IPS-15b (cell line): ENCODE data around the gene UBL7.

Experiments used
- H3K27me3 ChIP-seq: one replicate; pipeline ENCODE4 v1.6.1; 2013; ENCODE audit warnings: low read length; ENCODE audit not compliant: control insufficient read depth, insufficient read depth
- H3K36me3 ChIP-seq: one replicate; pipeline ENCODE4 v1.6.1; 2013; ENCODE audit warnings: low read length; ENCODE audit not compliant: control insufficient read depth, insufficient read depth
- H3K4me1 ChIP-seq: one replicate; pipeline ENCODE4 v1.6.1; 2013; ENCODE audit warnings: mild to moderate bottlenecking, low read length; ENCODE audit not compliant: control insufficient read depth, insufficient read depth
- H3K4me3 ChIP-seq: one replicate; pipeline ENCODE4 v1.5.1; 2013; ENCODE audit warnings: low read depth, low read length
- H3K9ac ChIP-seq: one replicate; pipeline ENCODE4 v1.6.1; 2013; ENCODE audit warnings: low read depth, mild to moderate bottlenecking, low read length
- H3K9me3 ChIP-seq: one replicate; pipeline ENCODE4 v1.6.1; 2013; ENCODE audit warnings: mild to moderate bottlenecking, low read length; ENCODE audit not compliant: control insufficient read depth, insufficient read depth

Gene UBL7

GRCh38 chr15:74445816-74446763 lies 14.9 kb downstream of the UBL7 start:
- H3K9me3 ChIP-seq: no peaks in the 10 kb centered on the region
- peaks cover 19% of the 10 kb centered on the region for H3K36me3 ChIP-seq
- no peaks in the 10 kb centered on the region for H3K27me3 ChIP-seq
- H3K4me3 ChIP-seq: no peak overlapping the region
- H3K9ac ChIP-seq: no peak overlapping the region
- no peaks in the 10 kb centered on the region for H3K4me1 ChIP-seq

DNA sequence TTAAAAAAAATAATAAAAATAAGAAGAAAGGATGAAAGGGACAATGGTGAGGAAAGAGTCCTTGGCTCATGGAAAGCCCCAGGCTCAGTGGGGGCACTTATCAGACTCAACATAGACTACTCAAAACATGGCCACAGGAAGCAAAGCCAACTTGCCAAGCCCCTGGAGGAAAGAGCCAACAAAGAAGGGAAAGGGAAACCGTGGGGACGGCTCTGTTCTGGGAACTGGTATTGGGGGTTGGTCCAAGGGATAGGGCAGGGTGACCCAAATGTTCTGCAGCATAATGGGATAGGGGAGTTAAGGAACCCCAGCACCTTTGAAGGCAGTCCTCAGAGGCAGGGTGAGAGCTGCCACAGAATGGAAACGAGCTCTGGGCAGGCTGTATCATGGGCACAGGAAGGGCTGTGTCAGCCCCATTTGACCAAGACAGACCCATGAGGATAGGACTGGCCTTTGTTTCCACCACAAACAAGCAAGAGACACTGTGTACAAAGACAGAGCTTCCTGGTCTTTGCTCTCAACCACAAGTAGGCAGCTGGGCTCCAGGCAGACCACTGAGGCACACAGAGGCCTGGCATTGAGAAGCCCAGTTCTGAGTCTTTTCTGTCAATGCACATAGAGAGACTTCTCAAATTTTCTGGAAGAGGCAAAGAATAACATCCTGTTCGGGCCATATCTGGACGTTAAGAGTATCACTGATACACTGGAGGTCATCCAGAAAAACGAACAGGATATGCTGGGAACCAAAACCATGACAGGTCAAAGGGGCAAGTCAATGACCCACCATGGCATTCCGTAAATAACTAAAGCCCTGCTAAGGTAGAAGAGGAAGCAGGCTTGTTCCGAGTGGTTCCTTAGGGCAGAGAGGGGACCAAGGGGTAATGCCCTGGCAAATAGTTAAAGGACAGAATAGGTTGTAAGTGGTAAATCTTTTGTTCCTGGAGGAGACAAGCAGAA lies 16.6 kb downstream of the UBL7 start:
- H3K9me3 ChIP-seq: no peaks in the 10 kb centered on the region
- peaks cover 12% of the 10 kb centered on the region for H3K36me3 ChIP-seq
- H3K4me3 ChIP-seq: no peak overlapping the region
- H3K27me3 ChIP-seq: no peaks in the 10 kb centered on the region
- no peaks in the 10 kb centered on the region for H3K4me1 ChIP-seq
- H3K9ac ChIP-seq: no peak overlapping the region

GRCh38 chr15:74443100-74443909 lies 17.7 kb downstream of the UBL7 start:
- Histone ChIP-seq H3K9ac (no peak overlapping the region), H3K9me3 (no peaks in the 10 kb centered on the region), H3K36me3 (peaks cover 8% of the 10 kb centered on the region), H3K4me1 (no peaks in the 10 kb centered on the region), H3K4me3 (no peak overlapping the region), H3K27me3 (no peaks in the 10 kb centered on the region)

GRCh38 chr15:74442604-74443003 lies 18.4 kb downstream of the UBL7 start:
- Histone ChIP-seq H3K9ac (no peak overlapping the region), H3K9me3 (no peaks in the 10 kb centered on the region), H3K36me3 (peaks cover 7% of the 10 kb centered on the region), H3K27me3 (no peaks in the 10 kb centered on the region), H3K4me3 (no peak overlapping the region), H3K4me1 (no peaks in the 10 kb centered on the region)

DNA sequence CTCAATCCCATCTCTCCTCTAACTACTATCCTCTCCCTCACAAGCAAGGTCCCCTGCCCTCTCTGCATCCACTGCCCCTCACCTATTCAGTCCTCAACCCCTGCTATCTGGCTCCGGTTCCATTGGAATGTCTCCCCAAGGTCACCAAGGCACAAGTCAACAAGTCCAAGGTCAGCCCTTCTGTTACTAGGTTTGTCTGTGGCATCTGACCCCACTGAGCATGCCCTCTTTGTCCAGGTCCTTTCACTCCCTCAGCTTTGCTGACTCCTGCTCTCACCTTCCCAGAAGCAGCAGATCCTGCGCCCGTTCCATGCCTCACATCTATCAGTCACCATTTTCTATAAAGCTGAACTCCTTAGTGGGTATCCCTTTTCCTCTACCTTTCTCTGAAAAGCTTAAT lies 18.9 kb downstream of the UBL7 start:
- Histone ChIP-seq H3K4me1 (no peaks in the 10 kb centered on the region), H3K4me3 (no peak overlapping the region), H3K36me3 (peaks cover 7% of the 10 kb centered on the region), H3K27me3 (no peaks in the 10 kb centered on the region), H3K9me3 (no peaks in the 10 kb centered on the region), H3K9ac (no peak overlapping the region)

DNA sequence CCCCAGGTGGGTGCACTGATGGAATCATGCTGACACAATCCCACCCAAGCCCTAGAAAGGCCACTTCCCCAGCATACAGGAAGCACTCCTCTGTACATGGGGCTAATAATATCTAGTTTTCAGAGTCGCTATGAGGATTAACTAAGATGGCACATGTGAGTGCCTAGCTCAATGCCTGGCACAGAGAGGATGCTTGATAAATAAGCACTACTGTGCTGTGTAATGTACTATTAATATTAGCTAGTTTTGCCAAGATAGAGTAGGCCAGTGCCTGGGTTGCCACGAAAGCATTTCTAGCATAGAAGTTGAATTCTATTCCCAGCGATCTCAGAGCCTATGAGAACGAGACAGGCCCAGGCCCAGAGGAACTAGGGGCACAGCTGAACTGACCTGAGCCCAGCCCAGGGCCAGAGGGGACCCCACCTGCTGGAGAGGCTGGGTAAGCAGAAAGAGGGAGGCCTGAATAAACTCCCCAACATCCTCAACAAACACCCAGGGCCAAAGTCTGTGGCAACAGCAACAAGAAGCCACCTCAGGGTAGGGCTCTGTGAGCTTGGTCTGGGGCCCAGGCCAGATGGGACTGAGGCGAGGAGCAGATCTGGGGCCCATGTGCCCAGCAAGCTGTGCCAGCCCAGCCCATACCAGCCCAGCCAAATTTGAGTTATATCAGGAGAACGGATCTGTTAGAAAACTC lies 19.6 kb downstream of the UBL7 start:
- H3K4me3 ChIP-seq: no peak overlapping the region
- no peaks in the 10 kb centered on the region for H3K9me3 ChIP-seq
- H3K4me1 ChIP-seq: no peaks in the 10 kb centered on the region
- no peaks in the 10 kb centered on the region for H3K27me3 ChIP-seq
- H3K36me3 ChIP-seq: peaks cover 7% of the 10 kb centered on the region
- H3K9ac ChIP-seq: no peak overlapping the region

DNA sequence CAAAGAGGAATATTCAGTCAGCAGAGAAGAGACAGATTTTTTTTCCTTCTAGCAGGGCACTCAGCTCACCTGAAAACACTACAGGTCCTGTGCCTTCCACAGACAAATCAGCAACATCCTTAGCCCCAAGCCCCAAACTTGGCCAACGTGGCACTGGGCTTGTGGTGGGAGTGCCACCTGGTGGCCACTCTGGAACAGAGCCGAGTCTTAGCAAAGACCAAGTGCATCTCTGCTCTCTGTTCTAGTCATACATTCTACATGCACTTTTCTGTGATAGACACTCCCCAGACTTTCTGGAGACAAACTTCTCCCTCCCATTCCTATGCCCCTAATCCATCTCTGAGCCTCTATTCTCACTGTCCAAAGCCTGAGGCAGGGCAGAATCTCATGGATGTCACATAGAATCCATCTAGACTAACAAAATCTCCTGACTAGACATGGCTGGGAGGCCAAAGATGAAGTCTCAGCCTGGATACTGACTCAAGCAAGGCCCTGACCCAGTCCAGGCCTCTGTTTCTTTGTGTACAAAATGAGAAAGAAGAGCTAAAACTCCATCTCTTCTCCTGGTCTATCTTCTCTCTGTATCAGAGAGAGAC lies 22.1 kb downstream of the UBL7 start:
- Histone ChIP-seq H3K9ac (no peak overlapping the region), H3K9me3 (no peaks in the 10 kb centered on the region), H3K4me1 (peaks cover 5% of the 10 kb centered on the region), H3K36me3 (no peaks in the 10 kb centered on the region), H3K27me3 (peaks cover 12% of the 10 kb centered on the region), H3K4me3 (no peak overlapping the region)

DNA sequence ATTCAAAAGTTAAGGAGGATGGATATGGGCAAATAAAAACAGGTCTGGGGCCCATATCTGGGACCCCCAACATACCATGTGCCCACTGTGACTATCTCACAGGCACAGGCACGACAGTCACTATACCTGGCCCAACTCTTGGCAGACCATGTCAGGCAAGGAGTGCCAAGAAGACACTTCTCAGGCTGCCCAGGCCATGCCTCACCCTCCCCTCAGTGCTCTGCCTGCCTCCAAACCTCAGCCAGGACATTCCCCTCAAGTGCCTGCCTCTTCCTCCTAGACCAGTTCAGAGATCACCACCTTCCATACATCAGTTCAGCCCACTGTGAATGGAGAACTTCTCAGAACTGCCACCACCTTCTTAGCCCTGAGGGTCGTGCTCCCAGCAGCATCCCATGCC lies 22.8 kb downstream of the UBL7 start:
- H3K9me3 ChIP-seq: no peaks in the 10 kb centered on the region
- H3K4me3 ChIP-seq: no peak overlapping the region
- H3K36me3 ChIP-seq: no peaks in the 10 kb centered on the region
- peaks cover 5% of the 10 kb centered on the region for H3K4me1 ChIP-seq
- no peak overlapping the region for H3K9ac ChIP-seq
- peaks cover 12% of the 10 kb centered on the region for H3K27me3 ChIP-seq

DNA sequence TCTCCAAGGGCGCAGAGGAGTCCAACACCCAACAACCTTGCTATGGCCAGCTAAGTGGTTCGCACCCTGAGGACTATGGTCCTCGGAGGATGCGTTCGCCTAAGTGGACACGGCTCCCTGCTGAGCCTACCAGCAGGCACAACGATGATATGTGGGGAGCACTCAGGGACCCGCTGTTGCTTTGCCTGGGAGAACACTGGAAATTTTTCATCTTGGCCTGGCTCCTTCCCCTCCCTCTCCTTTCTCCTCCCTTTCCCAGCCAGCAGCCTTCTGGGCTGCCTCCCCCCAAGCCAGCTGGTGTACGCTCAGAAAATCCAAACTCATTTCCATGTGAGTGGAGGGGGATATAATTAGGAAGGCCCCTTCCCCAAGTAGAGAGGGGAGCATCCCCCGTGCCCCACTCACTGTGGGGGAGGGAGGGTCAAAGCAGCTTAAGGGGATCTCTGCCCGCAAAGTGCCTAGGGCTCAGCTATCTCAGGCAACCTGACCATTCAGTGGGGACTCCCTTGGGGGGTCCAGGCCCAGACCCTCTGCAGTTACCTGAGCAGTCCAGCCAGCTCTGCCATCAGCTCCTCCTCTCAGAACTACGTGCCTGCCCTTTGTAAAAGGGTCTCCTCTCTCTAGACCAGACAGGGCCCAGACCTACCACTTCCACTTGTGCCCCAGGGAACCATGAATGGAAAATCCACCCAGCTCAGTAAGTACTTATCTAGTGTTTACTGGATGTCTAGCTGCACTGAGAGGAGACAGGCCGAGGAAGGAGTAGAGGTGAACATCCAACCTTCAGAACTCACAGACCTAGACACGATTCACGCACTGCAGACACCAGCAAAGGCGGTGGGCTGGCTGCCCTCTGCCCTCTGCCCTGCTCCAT lies 26.5 kb downstream of the UBL7 start:
- H3K36me3 ChIP-seq: no peaks in the 10 kb centered on the region
- H3K9ac ChIP-seq: peak overlapping the region; percentile 60
- no peaks in the 10 kb centered on the region for H3K9me3 ChIP-seq
- peaks cover 8% of the 10 kb centered on the region for H3K4me1 ChIP-seq
- peaks cover 21% of the 10 kb centered on the region for H3K27me3 ChIP-seq
- peak overlapping the region; percentile 77 for H3K4me3 ChIP-seq
